HUES48 (cell line): ENCODE data around the gene SYNGR4.

Source experiments
- H3K27ac ChIP-seq: one replicate; pipeline ENCODE4 v1.7.0; 2013; ENCODE audit warnings: low read depth, low read length, inconsistent platforms
- H3K27me3 ChIP-seq: 2 replicates; pipeline ENCODE4 v1.6.1; 2013; ENCODE audit warnings: mild to moderate bottlenecking, low read length; ENCODE audit not compliant: control insufficient read depth, insufficient read depth
- H3K36me3 ChIP-seq: 2 replicates; pipeline ENCODE4 v1.6.1; 2013; ENCODE audit warnings: low read length; ENCODE audit not compliant: control insufficient read depth, insufficient read depth
- H3K4me1 ChIP-seq: 2 replicates; pipeline ENCODE4 v1.6.1; 2013; ENCODE audit warnings: mild to moderate bottlenecking, low read length; ENCODE audit not compliant: control insufficient read depth, insufficient read depth
- H3K4me3 ChIP-seq: 2 replicates; pipeline ENCODE4 v1.5.1; 2013; ENCODE audit warnings: mild to moderate bottlenecking, low read depth, low read length
- H3K9ac ChIP-seq: 2 replicates; pipeline ENCODE4 v1.6.1; 2013; ENCODE audit warnings: mild to moderate bottlenecking, low read depth, low read length, moderate library complexity
- H3K9me3 ChIP-seq: 2 replicates; pipeline ENCODE4 v1.6.1; 2013; ENCODE audit warnings: low read length; ENCODE audit not compliant: control insufficient read depth, insufficient read depth

SYNGR4 gene

GRCh38 chr19:48330012-48330681 is 34.0 kb upstream of the SYNGR4 start:
- Histone ChIP-seq H3K4me3 (peak overlapping the region; percentile 70), H3K4me1 (peaks cover 30% of the 10 kb centered on the region), H3K27ac (peak overlapping the region; percentile 63), H3K36me3 (no peaks in the 10 kb centered on the region), H3K9ac (peak overlapping the region; percentile 35; the same call in 1 of the 2 replicates), H3K27me3 (no peaks in the 10 kb centered on the region), H3K9me3 (no peaks in the 10 kb centered on the region)

GRCh38 chr19:48332351-48332661 is 31.9 kb upstream of the SYNGR4 start:
- Histone ChIP-seq H3K27ac (peak overlapping the region; percentile 14), H3K4me3 (peak overlapping the region; percentile 54), H3K36me3 (no peaks in the 10 kb centered on the region), H3K27me3 (no peaks in the 10 kb centered on the region), H3K9ac (no peak overlapping the region), H3K4me1 (peaks cover 23% of the 10 kb centered on the region), H3K9me3 (no peaks in the 10 kb centered on the region)

- H3K4me3 ChIP-seq: peak overlapping the region; percentile 54
- peak overlapping the region; percentile 55 for H3K27ac ChIP-seq
- no peak overlapping the region for H3K9ac ChIP-seq
- peaks cover 23% of the 10 kb centered on the region for H3K4me1 ChIP-seq
- no peaks in the 10 kb centered on the region for H3K27me3 ChIP-seq
- H3K36me3 ChIP-seq: no peaks in the 10 kb centered on the region
- H3K9me3 ChIP-seq: no peaks in the 10 kb centered on the region
These were observed 31.3 kb upstream of the SYNGR4 start for GRCh38 chr19:48332662-48333466.

- H3K4me3 ChIP-seq: peak overlapping the region; percentile 63
- H3K4me1 ChIP-seq: peaks cover 23% of the 10 kb centered on the region
- H3K9ac ChIP-seq: 0 out of 2 replicates have a peak overlapping the region, but pooled peaks have one; percentile 30
- no peaks in the 10 kb centered on the region for H3K27me3 ChIP-seq
- no peaks in the 10 kb centered on the region for H3K9me3 ChIP-seq
- peak overlapping the region; percentile 55 for H3K27ac ChIP-seq
- H3K36me3 ChIP-seq: no peaks in the 10 kb centered on the region
These were observed 30.4 kb upstream of the SYNGR4 start for GRCh38 chr19:48333467-48334384.

- no peaks in the 10 kb centered on the region for H3K27me3 ChIP-seq
- H3K9ac ChIP-seq: no peak overlapping the region
- H3K4me3 ChIP-seq: no peak overlapping the region
- H3K27ac ChIP-seq: no peak overlapping the region
- H3K4me1 ChIP-seq: peaks cover 3% of the 10 kb centered on the region
- H3K9me3 ChIP-seq: no peaks in the 10 kb centered on the region
- no peaks in the 10 kb centered on the region for H3K36me3 ChIP-seq
These were observed 25.9 kb upstream of the SYNGR4 start for GRCh38 chr19:48338253-48338755.

- Histone ChIP-seq H3K4me3 (no peak overlapping the region), H3K4me1 (no peaks in the 10 kb centered on the region), H3K27ac (no peak overlapping the region), H3K36me3 (no peaks in the 10 kb centered on the region), H3K9me3 (no peaks in the 10 kb centered on the region), H3K27me3 (no peaks in the 10 kb centered on the region), H3K9ac (no peak overlapping the region)
These were observed 25.2 kb upstream of the SYNGR4 start for GRCh38 chr19:48338802-48339503.

GRCh38 chr19:48340995-48341394 is 23.2 kb upstream of the SYNGR4 start:
- Histone ChIP-seq H3K27ac (no peak overlapping the region), H3K36me3 (no peaks in the 10 kb centered on the region), H3K27me3 (no peaks in the 10 kb centered on the region), H3K4me3 (no peak overlapping the region), H3K9ac (no peak overlapping the region), H3K4me1 (no peaks in the 10 kb centered on the region), H3K9me3 (no peaks in the 10 kb centered on the region)

- no peaks in the 10 kb centered on the region for H3K4me1 ChIP-seq
- no peak overlapping the region for H3K27ac ChIP-seq
- no peaks in the 10 kb centered on the region for H3K27me3 ChIP-seq
- no peaks in the 10 kb centered on the region for H3K36me3 ChIP-seq
- no peak overlapping the region for H3K9ac ChIP-seq
- no peaks in the 10 kb centered on the region for H3K9me3 ChIP-seq
- no peak overlapping the region for H3K4me3 ChIP-seq
These were observed 22.4 kb upstream of the SYNGR4 start for GRCh38 chr19:48341515-48342413.

- Histone ChIP-seq H3K27me3 (no peaks in the 10 kb centered on the region), H3K27ac (no peak overlapping the region), H3K9ac (no peak overlapping the region), H3K9me3 (no peaks in the 10 kb centered on the region), H3K36me3 (no peaks in the 10 kb centered on the region), H3K4me1 (no peaks in the 10 kb centered on the region), H3K4me3 (no peak overlapping the region)
These were observed 21.8 kb upstream of the SYNGR4 start for GRCh38 chr19:48342414-48342738.
